IMR-90 (cell line): ENCODE data around the gene INPP5A.

ENCODE experiments used
- BHLHE40 ChIP-seq: fragments of 150-350 bp; IDR thresholded peaks from 2 replicates; pipeline ENCODE4 v1.6.1; 2016; ENCODE audit warnings: mild to moderate bottlenecking, low read depth, low read length
- FOS ChIP-seq: fragments of 150-350 bp; IDR thresholded peaks from 2 replicates; pipeline ENCODE4 v1.6.1; 2016; ENCODE audit warnings: low read depth, low read length
- MXI1 ChIP-seq: IDR thresholded peaks from 2 replicates; pipeline ENCODE4 v1.6.1; 2012; ENCODE audit warnings: low read depth, mild to moderate bottlenecking, low read length, moderate library complexity, borderline replicate concordance
- POLR2A ChIP-seq: IDR thresholded peaks from 2 replicates; pipeline ENCODE4 v1.6.1; 2012; ENCODE audit warnings: mild to moderate bottlenecking, low read depth, low read length
- RAD21 ChIP-seq: IDR thresholded peaks from 2 replicates; pipeline ENCODE4 v1.6.1; 2012; ENCODE audit warnings: low read length, improper control_type of control experiment
- SMC3 ChIP-seq: fragments of 150-350 bp; IDR thresholded peaks from 2 replicates; pipeline ENCODE4 v1.6.1; 2016; ENCODE audit warnings: low read depth, mild to moderate bottlenecking, antibody characterized with exemption, low read length, moderate library complexity
- USF2 ChIP-seq: fragments of 150-350 bp; IDR thresholded peaks from 2 replicates; pipeline ENCODE4 v1.6.1; 2017; ENCODE audit warnings: mild to moderate bottlenecking, antibody characterized with exemption, low read length, low read depth
- TF ChIP-seq, protein P1 (sequence below): conservative IDR thresholded peaks from 2 replicates; pipeline ENCODE4 v1.5.1; 2012; ENCODE audit warnings: mild to moderate bottlenecking, low read depth, low read length, improper control_type of control experiment

- TF ChIP-seq POLR2A (no peak), SMC3 (no peak), RAD21 (no peak), MXI1 (no peak), FOS (no peak), USF2 (no peak), BHLHE40 (no peak)
- TF ChIP-seq, protein P1, sequence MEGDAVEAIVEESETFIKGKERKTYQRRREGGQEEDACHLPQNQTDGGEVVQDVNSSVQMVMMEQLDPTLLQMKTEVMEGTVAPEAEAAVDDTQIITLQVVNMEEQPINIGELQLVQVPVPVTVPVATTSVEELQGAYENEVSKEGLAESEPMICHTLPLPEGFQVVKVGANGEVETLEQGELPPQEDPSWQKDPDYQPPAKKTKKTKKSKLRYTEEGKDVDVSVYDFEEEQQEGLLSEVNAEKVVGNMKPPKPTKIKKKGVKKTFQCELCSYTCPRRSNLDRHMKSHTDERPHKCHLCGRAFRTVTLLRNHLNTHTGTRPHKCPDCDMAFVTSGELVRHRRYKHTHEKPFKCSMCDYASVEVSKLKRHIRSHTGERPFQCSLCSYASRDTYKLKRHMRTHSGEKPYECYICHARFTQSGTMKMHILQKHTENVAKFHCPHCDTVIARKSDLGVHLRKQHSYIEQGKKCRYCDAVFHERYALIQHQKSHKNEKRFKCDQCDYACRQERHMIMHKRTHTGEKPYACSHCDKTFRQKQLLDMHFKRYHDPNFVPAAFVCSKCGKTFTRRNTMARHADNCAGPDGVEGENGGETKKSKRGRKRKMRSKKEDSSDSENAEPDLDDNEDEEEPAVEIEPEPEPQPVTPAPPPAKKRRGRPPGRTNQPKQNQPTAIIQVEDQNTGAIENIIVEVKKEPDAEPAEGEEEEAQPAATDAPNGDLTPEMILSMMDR: no peak
Observed at GRCh38 chr10:132512052-132512442, 25.5 kb upstream of the INPP5A start.
